Measurements from ENCODE around the gene MAPK13.

DNA sequence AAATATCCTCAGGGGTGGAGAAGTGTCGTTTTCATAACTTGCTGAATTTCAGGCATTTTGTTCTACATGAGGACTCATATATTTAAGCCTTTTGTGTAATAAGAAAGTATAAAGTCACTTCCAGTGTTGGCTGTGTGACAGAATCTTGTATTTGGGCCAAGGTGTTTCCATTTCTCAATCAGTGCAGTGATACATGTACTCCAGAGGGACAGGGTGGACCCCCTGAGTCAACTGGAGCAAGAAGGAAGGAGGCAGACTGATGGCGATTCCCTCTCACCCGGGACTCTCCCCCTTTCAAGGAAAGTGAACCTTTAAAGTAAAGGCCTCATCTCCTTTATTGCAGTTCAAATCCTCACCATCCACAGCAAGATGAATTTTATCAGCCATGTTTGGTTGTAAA lies 20.3 kb upstream of the MAPK13 start:
- TF ChIP-seq, protein P1, sequence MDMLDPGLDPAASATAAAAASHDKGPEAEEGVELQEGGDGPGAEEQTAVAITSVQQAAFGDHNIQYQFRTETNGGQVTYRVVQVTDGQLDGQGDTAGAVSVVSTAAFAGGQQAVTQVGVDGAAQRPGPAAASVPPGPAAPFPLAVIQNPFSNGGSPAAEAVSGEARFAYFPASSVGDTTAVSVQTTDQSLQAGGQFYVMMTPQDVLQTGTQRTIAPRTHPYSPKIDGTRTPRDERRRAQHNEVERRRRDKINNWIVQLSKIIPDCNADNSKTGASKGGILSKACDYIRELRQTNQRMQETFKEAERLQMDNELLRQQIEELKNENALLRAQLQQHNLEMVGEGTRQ (CRISPR knock-in tag; IDR thresholded peaks at IDR 0.05), result no peak
- TF ChIP-seq, protein P2, sequence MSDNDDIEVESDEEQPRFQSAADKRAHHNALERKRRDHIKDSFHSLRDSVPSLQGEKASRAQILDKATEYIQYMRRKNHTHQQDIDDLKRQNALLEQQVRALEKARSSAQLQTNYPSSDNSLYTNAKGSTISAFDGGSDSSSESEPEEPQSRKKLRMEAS (CRISPR knock-in tag; IDR thresholded peaks at IDR 0.05), result no peak
- TF ChIP-seq, protein P3, sequence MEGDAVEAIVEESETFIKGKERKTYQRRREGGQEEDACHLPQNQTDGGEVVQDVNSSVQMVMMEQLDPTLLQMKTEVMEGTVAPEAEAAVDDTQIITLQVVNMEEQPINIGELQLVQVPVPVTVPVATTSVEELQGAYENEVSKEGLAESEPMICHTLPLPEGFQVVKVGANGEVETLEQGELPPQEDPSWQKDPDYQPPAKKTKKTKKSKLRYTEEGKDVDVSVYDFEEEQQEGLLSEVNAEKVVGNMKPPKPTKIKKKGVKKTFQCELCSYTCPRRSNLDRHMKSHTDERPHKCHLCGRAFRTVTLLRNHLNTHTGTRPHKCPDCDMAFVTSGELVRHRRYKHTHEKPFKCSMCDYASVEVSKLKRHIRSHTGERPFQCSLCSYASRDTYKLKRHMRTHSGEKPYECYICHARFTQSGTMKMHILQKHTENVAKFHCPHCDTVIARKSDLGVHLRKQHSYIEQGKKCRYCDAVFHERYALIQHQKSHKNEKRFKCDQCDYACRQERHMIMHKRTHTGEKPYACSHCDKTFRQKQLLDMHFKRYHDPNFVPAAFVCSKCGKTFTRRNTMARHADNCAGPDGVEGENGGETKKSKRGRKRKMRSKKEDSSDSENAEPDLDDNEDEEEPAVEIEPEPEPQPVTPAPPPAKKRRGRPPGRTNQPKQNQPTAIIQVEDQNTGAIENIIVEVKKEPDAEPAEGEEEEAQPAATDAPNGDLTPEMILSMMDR (IDR thresholded peaks at IDR 0.05), result no peak
- TF ChIP-seq NFYB (CRISPR knock-in tag; conservative IDR thresholded peaks at IDR 0.05; ENCODE audit: low read depth), result no peak
- TF ChIP-seq ETV6 (CRISPR knock-in tag; IDR thresholded peaks at IDR 0.05), result no peak
- TF ChIP-seq RELA (CRISPR knock-in tag; IDR thresholded peaks at IDR 0.05; ENCODE audit: borderline replicate concordance), result no peak
- TF ChIP-seq SP1 (CRISPR knock-in tag; conservative IDR thresholded peaks at IDR 0.05), result no peak
- no peak for TF ChIP-seq ESRRA (CRISPR knock-in tag; IDR thresholded peaks at IDR 0.05; ENCODE audit: borderline replicate concordance)
- no peak for TF ChIP-seq CREB1 (CRISPR knock-in tag; IDR thresholded peaks at IDR 0.05)

Measured in WTC11 (cell line).